Renal cortex interstitium (tissue), 11 donors: Measurements from ENCODE around the gene SLC22A17. TPM values are rescaled to one million over a fixed set of nuclear protein-coding genes. Genes with fewer than 3 reads are reported as not detected.
"Not testable (repeated sequence)": the region's sequence is repeated elsewhere in the genome, so short reads cannot be mapped to it uniquely, and the experiment has no call there.

Experiments
- DNase-seq, 11 donors: peaks; one replicate each; pipeline ENCODE4 v3.0.0-alpha.2; 2013; ENCODE audit warnings: low read depth in 9 of 11, low spot score in 4 of 11; ENCODE audit errors: extremely low read depth in 1 of 11
- polyA plus RNA-seq, 3 donors: library from polyadenylated mRNA; unstranded; fragments of 120-200 nt; gene quantifications; one replicate each; pipeline ENCODE4 v1.2.1, GENCODE V29; 2013; ENCODE audit not compliant: insufficient read length in 3 of 3

Gene SLC22A17
- polyA plus RNA-seq, 3 donors, result 50.0 to 79.3 (median 58.6) TPM

DNA sequence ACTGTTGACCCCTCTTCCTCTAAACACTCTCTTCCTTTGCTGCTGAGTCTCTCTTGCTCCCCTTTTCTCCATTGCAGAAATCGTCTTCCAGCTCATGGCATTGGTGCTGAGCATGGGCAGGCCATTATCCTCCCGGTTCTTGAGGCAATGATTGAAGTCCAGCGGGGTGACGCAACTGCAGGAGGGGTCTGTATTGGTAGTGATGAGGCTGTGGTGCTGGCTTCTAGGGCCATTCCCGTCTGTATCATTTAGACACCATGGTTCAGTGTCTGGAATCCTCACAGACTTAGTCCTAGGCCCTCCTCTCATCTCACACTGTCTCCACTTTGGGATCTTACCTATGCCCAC is 720 bp upstream of the SLC22A17 start:
- no peak for DNase-seq

DNA sequence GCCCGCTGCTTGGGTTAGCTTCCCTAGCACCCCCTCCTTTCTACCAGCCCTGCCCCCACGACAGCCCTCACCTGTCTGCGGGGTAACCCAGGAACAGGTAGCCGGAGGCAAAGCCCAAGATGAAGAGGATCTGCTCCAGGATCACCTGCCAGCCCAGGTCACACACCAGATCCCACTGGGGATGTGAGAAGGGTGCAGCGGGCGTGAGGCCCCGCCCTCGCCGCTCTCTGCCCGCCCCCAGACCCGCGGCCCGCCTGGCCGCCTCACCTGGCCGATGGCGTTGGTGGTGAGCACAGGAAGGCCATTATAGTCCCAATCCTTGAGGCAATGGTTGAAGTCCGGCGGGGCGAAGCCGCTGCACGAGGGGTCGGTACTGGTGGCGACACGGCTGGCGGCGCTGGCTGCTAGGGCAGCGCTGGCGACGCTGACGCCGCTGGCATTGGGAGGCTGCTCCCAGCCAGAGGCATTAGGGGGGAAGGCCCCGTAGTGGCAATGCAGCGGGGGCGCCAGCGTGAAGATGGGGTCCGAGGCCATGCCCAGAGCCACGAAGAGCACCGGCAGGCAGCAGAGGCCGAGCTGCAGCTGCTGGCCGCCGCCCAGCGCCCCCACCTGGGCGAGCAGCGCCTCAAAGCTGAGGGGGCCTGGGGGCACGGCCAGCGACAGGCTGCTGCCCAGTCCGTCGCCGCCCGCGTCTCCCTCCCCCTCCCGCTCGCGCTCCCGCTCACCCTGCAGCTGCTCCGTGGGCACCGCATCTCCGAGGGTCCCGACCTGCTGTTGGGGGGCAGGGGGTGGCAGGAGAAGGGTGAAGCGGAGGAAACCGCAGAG is 794 bp downstream of the SLC22A17 start:
- DNase-seq, result peak in 4 of 11 donors; percentile 18 to 33 (median 20)

DNA sequence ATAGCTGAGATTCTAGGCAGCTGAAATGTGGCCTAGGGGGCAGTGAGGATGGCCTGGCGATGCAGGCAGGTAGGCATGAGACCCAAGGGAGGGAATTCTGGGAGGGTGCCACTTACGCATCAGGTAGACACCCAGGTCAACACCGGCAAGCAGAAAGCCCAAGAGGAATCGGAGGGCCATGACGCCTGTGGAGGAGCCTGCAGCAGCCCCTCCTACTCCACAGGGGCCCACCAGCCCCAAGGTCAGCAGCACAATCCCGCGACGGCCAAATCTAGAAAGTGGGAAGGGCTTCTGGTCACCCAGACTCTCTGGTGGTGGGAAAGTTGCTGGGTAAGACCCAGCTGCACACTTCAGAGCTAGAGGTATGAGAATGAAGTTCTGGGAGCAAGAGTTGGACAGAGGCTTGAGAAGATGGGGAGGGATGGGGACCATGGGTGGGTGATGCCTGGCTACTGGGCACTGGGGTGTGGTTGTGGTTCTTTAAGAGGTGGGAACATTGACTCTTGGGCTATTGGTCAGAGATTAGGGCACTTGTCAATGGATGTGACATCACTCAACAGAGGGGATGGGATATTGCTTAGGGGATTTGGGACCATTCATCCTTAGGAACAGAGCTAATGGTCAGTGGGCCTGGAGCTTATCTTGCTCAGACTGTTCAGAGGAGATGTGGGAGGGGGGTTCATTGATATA is 3.4 kb downstream of the SLC22A17 start:
- DNase-seq, result no peak

DNA sequence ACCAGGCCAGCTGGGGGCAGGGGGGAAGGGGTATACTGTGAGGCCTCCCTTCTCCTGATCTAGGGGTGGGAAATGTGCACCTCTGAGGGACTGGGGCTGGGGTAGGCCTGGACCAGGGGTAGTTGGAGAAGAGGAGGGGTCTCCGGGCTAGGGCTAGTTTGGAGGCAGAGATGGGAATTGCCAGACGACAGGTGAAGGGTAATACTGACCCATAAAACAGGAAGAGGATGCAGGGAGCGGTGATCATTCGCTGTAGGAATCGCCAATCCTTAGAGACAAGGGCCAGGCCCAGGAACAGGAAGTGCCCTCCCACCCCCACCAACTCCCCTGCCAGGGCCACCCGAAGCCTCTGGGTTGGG is 4.4 kb downstream of the SLC22A17 start:
- DNase-seq, result no peak

DNA sequence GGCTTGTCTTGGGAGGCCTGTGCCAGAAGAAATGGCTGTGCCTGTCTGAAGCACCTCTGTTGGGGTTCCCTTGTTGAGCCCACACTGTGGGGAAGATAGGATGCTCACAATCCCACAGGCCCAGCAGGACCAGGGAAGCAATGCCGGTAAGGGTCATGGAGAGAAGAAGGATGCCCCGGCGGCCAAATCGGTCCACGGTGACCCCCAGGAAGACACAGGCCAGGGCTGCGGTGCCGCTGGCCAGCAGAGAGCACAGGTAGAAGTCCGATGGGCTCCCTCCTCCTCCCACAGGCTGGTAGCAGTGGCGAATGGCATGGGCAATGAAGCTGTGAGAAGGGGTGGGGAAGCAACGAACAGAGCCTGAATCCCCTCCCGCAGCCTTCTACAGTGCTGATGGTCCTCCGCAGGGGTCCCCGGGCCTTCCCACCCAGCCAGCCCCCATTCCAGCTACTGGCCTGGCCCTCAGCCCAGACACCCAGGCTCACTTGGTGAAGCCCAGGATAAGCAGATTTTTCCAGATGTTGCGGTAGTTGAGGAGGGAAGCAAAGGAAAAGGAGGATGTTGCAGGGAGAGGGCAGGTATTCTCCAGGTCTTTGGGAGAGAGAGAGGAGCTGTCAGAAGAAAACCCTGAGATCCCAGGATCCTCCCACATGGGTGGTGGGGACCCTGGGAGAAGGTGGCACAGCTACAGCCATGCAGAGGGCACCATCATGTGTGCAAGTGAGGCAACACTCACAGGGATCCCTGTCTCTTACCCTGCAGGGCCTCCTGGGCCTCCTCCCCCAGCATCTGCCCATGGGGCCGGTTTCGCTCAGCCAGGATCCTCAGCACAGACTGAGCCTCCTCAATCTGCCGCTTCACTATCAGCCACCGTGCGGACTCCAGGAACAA is 5.0 kb downstream of the SLC22A17 start:
- no peak for DNase-seq

DNA sequence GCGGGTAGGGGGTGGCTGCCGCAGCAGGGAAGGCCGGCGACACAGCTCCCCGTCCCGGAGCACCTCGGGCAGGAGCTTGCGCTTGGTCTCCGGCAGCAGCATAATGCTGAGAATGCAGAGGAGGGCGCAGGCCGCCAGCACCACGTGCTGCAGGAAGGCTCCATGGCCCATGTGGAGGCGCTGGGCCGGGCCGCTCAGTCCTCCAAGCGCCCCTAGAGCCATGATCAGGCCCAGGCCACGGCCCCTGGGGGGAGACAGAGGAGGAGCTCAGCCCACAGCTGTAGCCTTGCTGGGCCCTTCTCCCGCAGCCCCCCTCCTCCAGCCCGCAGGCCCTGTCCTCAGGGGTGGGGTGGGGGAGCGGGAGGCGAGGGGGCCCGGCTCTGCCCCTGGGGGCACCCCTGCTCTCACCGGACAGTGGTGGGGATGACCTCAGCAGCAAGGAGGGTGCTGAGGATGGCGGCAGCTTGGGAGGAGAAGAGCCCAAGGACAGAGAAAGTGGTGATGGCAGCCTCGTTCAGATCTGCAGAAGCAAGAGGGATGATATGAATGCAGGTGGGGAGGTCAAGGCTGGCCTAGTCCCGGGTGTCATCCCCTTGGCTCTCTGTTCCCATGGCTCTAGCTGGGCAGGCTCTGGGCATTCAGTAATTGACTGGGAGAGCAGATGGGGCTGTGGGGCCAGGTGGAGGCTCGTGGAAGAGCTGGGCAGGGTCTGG is 5.8 kb downstream of the SLC22A17 start:
- no peak for DNase-seq

DNA sequence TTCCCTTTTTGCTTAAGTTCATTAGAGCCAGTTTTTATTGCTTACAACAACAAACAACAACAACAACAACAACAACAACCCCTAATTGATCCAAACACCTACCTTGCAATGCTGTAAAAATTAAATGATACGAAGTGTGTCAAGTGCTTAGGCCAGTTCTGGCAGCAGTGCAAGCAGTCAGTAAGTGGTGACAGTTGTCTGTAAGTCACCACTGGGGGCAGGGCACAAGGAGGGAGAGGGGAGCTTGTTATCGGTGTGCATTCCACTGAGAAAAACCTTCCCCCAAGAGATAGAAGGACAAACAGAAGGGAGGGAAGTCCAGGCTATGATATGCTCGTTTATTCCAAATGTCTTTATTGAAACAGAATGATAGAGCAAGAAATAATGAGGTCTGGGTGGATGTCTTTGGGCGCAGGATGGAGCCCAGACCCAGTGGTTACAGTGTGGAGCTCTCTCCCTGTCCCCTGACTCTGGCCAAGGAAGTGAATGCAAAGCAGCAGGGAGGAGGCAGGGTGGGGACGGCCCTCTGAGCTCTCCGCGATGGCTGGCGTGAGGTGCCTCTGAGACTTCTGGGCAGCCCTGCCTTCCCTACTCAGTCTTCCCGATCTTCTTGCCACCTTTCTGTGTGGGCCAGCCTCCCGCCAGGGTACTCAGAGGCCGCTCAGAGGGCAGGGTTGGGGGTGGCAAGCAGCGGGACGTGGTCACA is 6.5 kb downstream of the SLC22A17 start:
- no peak for DNase-seq

DNA sequence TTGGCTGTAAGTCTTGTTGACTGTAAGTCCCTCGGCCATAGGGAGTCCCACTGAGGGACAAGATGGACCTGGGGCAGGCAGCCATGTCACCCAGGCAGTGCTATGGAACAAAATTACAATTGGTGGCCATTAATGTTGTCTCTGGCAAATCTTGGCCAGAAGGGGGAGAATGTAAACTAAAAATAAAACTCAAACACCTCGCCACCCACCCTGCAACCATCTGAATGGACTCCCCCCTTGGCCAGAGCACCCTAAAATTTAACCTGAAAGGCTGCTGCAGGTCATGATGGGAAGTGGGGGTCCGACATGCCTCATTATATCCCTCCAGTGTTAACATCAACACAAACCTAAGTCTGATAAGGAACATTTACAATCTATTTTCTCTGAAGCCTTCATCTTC is 8.2 kb downstream of the SLC22A17 start:
- DNase-seq, result no peak

DNA sequence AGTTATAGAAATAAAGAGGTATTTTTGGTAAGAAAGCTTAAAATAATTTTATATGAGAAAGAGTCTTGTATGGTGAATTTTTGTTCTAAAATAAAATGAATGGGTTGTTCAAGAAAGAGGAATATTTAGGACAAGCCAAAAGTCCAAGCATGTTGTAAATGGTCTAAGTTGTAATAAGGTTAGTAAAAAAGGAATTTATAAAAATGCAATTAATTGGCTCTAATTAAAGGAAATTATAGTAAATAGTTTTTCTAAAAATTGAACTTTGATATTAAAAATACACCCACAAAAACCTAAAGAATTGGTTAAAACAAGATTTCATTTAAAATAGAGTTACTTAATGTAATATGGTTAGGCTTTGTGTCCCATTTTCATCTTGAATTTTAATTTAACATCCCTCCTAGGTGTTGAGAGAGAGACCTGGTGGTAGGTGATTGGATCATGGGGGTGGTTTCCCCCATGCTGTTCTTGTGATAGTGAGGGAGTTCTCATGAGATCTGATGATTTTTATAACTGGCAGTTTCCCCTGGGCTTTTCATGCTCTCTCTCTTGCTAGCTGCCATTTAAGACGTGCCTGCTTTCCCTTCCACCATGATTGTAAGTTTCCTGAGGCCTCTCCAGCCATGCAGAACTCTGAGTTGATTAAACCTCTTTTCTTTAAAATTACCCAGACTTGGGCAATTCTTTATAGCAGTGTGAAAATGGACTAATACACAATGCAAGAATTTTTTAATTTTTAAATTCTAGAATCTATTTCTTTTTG is 13.0 kb downstream of the SLC22A17 start:
- no peak for DNase-seq

DNA sequence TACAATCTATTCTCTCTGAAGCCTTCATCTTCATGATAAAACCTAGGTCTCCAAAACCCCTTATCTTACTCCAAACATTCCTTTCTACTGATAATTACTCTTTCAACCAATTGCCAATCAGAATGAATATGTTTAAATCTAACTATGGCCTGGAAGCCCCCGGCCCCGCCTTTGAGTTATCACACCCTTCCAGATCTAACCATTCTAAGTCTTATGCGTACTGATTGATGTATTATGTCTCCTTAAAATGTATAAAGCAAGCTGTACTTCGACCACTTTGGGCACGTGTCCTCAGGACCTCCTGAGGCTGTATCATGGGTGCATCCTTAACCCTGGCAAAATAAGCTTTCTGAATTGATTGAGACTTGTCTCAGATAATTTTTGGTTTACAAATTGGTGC is 17.1 kb downstream of the SLC22A17 start:
- no peak for DNase-seq

DNA sequence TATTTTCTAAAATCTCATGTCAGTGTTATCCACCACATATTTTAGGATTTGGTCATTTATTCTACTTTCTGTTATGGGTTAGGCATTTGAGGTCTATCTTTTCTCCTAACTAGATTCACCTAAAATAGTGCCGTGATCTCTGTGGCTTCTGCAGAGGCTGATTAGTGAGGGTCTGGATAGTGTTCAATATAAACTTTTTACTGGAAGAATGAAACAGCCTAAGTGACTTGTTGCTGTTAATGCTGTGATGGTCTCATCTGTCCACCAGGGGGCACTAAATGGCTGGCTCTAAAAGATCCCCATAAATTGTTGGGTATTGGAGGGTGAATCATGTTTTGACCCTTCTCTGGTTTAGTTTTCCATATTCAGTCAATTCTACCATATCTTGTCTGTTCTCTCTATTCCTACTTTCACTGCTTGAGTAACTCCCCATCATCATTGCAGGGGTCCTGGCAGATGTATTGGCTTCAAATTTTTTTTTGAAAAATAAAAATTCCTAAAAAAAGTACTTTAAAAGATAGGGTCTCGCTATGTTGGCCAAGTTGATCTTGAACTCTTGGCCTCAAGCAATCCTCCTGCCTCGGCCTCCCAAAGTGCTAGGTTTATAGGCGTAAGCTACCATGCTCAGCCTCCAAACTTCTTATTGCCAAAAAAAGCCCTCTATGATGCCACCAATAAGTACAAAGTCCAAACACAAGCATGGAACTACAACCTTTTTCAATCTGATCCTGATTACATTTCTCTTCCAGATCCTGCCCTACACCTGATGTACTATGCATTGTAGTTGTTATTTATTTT is 24.5 kb downstream of the SLC22A17 start:
- DNase-seq, result peak in 7 of 11 donors; percentile 55 to 80 (median 63)

DNA sequence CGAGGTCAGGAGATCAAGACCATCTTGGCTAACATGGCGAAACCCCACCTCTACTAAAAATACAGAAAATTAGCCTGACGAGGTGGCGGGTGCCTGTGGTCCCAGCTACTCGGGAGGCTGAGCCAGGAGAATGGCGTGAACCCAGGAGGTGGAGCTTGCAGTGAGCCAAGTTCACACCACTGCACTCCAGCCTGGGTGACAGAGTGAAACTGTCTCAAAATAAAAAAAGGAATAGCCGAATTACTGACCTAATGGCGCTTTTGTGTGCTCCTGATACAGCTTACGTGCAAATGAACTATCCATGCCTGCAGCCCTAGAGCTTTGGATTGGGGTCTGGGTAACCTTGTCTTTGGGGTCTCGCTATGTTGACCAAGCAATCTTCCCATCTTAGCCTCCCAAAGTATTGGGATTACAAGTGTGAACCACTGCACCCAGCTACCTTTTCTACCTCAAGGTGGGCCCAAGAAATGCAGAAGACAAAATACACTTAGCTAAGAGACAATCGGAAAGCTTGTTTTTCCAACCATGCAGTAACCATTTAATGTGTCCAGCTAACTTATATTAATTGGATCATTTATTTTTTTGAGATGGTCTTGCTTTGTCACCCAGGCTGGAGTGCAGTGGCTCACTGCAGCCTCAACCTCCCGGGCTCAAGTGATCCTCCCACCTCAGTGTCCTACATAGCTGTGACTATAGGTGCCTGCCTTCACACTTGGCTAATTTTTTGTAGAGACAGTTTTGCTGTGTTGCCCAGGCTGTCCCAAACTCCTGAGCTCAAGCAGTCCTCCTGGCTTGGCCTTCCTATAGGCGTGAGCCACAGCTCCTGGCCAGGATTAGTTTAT is 26.0 kb downstream of the SLC22A17 start:
- DNase-seq, result no peak

DNA sequence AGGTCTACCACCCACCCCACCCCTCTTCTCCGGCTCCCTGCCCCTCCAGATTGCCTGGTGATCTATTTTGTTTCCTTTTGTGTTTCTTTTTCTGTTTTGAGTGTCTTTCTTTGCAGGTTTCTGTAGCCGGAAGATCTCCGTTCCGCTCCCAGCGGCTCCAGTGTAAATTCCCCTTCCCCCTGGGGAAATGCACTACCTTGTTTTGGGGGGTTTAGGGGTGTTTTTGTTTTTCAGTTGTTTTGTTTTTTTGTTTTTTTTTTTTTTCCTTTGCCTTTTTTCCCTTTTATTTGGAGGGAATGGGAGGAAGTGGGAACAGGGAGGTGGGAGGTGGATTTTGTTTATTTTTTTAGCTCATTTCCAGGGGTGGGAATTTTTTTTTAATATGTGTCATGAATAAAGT is 26.9 kb downstream of the SLC22A17 start:
- not testable (repeated sequence) for DNase-seq

DNA sequence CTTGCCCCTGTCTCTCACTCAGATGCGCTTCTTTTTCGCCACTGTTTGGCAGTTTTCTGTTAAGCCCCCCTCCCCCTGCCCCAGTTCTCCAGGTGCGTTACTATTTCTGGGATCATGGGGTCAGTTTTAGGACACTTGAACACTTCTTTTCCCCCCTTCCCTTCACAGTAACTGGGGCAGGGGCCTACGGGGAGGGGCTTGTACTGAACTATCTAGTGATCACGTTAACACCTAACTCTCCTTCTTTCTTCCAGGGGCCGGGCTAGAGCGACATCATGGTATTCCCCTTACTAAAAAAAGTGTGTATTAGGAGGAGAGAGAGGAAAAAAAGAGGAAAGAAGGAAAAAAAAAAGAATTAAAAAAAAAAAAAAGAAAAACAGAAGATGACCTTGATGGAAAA is 27.7 kb downstream of the SLC22A17 start:
- DNase-seq, result no peak

DNA sequence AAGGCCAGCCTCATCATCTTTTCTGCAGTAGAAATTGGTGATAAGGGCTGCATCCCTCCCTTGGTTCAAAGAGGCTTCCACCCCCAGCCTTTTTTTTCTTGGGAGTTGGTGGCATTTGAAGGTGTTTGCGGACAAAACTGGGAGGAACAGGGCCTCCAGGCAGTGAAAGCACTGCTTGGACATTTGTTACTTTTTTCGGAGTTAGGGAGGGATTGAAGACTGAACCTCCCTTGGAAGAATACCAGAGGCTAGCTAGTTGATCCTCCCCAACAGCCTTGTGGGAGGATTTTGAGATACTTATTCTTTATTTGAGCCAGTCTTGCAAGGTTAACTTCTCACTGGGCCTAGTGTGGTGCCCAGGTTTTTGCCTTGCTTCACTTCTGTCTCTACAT is 28.2 kb downstream of the SLC22A17 start:
- no peak for DNase-seq

DNA sequence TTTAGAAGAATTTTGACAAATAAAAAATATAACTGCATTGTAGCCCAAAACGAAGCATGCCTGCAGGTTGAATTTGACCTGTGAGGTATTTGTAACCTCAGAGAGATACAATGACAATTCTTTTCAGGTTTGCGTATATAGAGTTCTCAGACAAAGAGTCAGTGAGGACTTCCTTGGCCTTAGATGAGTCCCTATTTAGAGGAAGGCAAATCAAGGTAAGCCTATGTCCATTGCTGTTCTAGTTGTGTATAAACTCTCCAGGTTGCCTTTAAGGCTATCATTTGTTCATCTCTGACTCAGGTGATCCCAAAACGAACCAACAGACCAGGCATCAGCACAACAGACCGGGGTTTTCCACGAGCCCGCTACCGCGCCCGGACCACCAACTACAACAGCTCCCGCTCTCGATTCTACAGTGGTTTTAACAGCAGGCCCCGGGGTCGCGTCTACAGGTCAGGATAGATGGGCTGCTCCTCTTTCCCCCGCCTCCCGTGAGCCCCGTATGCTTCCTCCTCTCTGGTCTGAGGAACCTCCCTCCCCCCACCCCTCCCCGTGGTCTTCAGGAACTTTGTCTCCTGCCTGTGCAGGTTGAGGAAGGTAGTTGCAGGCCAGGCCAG is 28.7 kb downstream of the SLC22A17 start:
- DNase-seq, result no peak
